ENCODE results near the gene MRPL36. TPM values are rescaled to one million over a fixed set of nuclear protein-coding genes. Genes with fewer than 3 reads are reported as not detected.

The MRPL36 gene
- total RNA-seq = 10 to 100 TPM; 44.6 to 54.9 (median 49.3) TPM

DNA sequence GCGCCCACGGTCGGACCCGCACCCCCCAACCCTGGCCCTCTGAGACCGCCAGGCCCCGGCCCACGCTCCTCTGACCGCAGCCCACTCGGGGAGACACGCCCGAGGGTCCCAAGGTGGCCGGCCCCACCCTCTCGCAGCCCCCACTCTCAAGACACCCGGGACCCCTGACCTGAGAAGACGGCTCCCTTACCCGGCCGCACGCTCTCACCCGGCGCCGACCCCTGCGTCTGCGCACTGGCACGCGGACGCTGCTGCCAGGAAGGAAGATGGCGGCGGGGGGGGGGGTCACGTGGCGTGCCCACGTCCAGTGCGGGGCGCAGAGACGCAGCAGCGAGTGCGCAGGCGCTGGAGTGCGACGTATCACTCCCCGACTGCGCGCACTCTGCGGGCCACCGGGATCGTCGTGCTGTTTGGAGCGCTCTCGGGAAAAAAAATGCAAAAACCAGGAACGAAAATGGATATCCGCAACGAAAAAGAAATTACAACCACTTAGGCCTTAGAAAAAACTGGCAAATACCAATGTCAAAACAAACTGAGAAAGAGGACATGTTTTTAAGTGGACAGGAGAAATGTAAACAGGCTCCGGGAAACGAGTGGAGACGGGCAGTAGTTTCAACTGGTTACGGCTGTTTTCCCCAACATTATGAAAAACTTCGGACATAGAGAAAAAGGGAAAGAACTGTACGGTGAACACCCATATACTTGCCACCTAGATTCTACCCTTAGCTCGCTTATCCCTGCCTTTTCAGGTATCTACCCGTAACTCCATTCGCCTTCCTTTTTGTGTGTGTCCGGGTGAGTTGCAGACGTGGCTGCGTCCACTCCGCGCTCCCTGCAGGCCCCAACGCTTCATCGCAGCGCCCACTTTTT lies at the start of gene MRPL36:
Gene MRPL36 (minus strand): TSS at position 236 of the 870 bp plus-strand sequence. CDS start 902 bp downstream, outside the sequence.
- H3K36me3 ChIP-seq = peaks cover 8 to 53% (median 28%) of the 10 kb centered on the region in 3 donors

DNA sequence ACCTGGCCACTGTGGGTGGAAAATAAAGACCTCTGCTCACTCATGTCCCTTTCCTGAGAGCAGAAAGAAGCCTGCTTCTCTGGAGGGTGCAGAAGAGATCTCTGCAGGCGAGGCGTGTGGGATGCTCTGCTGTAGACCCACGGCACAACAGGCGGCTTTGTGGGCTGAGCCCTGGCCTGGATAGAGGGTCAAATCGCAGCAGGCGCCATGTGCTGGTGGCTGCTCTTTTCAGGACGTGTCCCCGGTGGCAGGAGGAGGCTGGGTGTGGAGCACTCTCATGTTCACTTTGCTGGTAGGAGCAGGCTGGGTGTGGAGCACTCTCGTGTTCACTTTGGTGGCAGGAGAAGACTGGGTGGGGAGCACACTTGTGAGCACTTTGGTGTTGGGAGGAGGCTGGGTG lies 48.0 kb upstream of the MRPL36 start:
- H3K9me3 ChIP-seq = no peaks in the 10 kb centered on the region
- TF ChIP-seq, protein P1, sequence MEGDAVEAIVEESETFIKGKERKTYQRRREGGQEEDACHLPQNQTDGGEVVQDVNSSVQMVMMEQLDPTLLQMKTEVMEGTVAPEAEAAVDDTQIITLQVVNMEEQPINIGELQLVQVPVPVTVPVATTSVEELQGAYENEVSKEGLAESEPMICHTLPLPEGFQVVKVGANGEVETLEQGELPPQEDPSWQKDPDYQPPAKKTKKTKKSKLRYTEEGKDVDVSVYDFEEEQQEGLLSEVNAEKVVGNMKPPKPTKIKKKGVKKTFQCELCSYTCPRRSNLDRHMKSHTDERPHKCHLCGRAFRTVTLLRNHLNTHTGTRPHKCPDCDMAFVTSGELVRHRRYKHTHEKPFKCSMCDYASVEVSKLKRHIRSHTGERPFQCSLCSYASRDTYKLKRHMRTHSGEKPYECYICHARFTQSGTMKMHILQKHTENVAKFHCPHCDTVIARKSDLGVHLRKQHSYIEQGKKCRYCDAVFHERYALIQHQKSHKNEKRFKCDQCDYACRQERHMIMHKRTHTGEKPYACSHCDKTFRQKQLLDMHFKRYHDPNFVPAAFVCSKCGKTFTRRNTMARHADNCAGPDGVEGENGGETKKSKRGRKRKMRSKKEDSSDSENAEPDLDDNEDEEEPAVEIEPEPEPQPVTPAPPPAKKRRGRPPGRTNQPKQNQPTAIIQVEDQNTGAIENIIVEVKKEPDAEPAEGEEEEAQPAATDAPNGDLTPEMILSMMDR (IDR thresholded peaks at IDR 0.05) = no peak
- no peak for TF ChIP-seq POLR2A (IDR thresholded peaks at IDR 0.05)
- peaks cover 0 to 15% (median 6%) of the 10 kb centered on the region in 3 donors for H3K4me1 ChIP-seq
- no peaks in the 10 kb centered on the region for H3K36me3 ChIP-seq
- WGBS, 2 donors = 0 to 83% methylated on average over 1 to 9 of the region's 9 CpGs
- no peak for DNase-seq
- no peak overlapping the region for H3K4me3 ChIP-seq
- no peak overlapping the region for H3K27ac ChIP-seq
- intact Hi-C loops (cut with DNase I) = no loop called here
- H3K27me3 ChIP-seq = peaks cover 0 to 87% (median 4%) of the 10 kb centered on the region in 4 donors

More for the DNA sequence above, at the start of gene MRPL36:
- TF ChIP-seq POLR2A (IDR thresholded peaks at IDR 0.05) = peak in 3 of 4 donors; percentile 77 to 94 (median 85)
- TF ChIP-seq, protein P1 (IDR thresholded peaks at IDR 0.05) = peak in 1 of 6 experiments; percentile 13
- peaks cover 9 to 68% (median 14%) of the 10 kb centered on the region in 3 donors for H3K4me1 ChIP-seq
- H3K4me3 ChIP-seq = peak within 1 kb of the TSS; percentile 90 to 97 (median 94)
- peak; percentile 72 for DNase-seq
- WGBS, 2 donors = 0 to 3% methylated on average over 32 to 33 of the region's 68 CpGs
- H3K27me3 ChIP-seq = no peaks in the 10 kb centered on the region
- H3K27ac ChIP-seq = peak within 1 kb of the TSS; percentile 91 to 93 (median 92)
- H3K9me3 ChIP-seq = no peaks in the 10 kb centered on the region
- intact Hi-C loops (cut with DNase I) = no loop called here

DNA sequence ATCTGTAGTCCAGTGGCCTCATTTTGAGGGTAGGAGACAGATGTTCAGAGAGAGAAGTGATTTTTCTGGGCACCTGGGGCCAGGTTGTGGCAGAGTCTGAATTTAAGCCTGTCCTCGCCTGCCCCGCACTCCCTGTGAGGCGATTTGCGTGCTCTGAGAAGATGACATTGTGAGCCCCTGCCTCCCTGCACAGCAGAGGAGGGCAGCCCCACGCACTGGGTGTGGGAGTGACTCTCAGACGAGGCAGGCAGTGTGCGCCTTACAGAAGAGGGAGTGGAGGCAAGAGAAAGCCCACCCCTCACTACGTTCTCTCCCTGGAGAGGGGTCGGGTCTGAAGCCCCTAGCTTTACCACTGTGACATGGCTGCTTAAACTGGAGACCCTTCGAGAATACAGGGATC lies 47.4 kb upstream of the MRPL36 start:
- Histone ChIP-seq H3K9me3 (no peaks in the 10 kb centered on the region), H3K4me1 (peaks cover 0 to 15% (median 6%) of the 10 kb centered on the region in 3 donors), H3K27ac (no peak overlapping the region), H3K4me3 (no peak overlapping the region), H3K27me3 (peaks cover 0 to 87% (median 4%) of the 10 kb centered on the region in 4 donors), H3K36me3 (no peaks in the 10 kb centered on the region)
- no peak for TF ChIP-seq POLR2A (IDR thresholded peaks at IDR 0.05)
- TF ChIP-seq, protein P1 (IDR thresholded peaks at IDR 0.05) = no peak
- intact Hi-C loops (cut with DNase I) = no loop called here
- WGBS, 2 donors = 59 to 74% methylated on average over 6 to 8 of the region's 10 CpGs
- DNase-seq = no peak

DNA sequence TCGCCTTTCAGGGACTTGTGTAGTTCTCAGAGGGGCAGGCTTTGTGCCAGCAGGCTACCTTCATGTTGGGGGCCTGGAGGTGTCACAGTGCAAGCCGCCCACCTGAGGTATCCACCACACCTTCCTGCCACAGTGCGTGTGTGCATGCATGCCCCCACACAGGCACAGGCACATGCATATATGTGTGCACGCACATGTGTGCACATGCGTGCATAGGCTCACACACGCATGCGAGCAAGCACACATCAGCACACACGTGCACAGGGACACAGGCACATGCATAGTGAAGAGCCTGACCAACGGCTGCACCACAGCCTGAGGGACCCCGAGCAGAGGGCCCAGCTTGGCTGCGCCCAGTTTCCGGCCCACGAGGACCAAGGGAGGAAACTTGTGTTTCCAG lies 46.9 kb upstream of the MRPL36 start:
- TF ChIP-seq, protein P1 (IDR thresholded peaks at IDR 0.05) = no peak
- TF ChIP-seq POLR2A (IDR thresholded peaks at IDR 0.05) = no peak
- no peak for DNase-seq
- no peaks in the 10 kb centered on the region for H3K9me3 ChIP-seq
- H3K4me3 ChIP-seq = no peak overlapping the region
- no peaks in the 10 kb centered on the region for H3K36me3 ChIP-seq
- H3K27ac ChIP-seq = no peak overlapping the region
- intact Hi-C loops (cut with DNase I) = no loop called here
- peaks cover 0 to 87% (median 3%) of the 10 kb centered on the region in 4 donors for H3K27me3 ChIP-seq
- peaks cover 0 to 12% (median 6%) of the 10 kb centered on the region in 3 donors for H3K4me1 ChIP-seq
- 83 to 89% methylated on average over 5 to 11 of the region's 13 CpGs for WGBS, 2 donors

DNA sequence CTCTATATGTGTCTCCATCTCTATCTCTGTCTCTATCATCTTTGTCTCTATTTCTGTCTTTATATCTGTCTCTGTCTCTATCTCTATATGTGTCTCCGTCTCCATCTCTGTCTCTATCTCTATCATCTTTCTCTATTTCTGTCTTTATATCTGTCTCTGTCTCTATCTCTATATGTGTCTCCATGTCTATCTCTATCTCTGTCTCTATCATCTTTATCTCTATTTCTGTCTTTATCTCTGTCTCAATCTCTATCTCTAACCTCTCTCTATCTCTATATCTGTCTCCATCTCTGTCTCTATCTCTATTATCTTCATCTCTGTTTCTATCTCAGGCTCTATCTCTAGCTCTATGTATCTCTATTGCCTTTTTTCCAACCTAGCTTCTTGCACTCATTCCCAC lies 46.1 kb upstream of the MRPL36 start:
- TF ChIP-seq, protein P1 (IDR thresholded peaks at IDR 0.05) = no peak
- no peak for TF ChIP-seq POLR2A (IDR thresholded peaks at IDR 0.05)
- no peaks in the 10 kb centered on the region for H3K36me3 ChIP-seq
- H3K27ac ChIP-seq = no peak overlapping the region
- H3K9me3 ChIP-seq = no peaks in the 10 kb centered on the region
- peaks cover 0 to 3% (median 0%) of the 10 kb centered on the region in 3 donors for H3K4me1 ChIP-seq
- H3K27me3 ChIP-seq = peaks cover 0 to 87% (median 1%) of the 10 kb centered on the region in 4 donors
- intact Hi-C loops (cut with DNase I) = no loop called here
- no peak for DNase-seq
- H3K4me3 ChIP-seq = no peak overlapping the region
- WGBS, 2 donors = 34 to 91% methylated on average over 1 of the region's 1 CpG
